Caco-2 (cell line): ENCODE results near the gene BCL7B. TPM values are rescaled to one million over a fixed set of nuclear protein-coding genes. Genes with fewer than 3 reads are reported as not detected.

Experiments used
- BruUV-seq: library from RNA; stranded (reverse); fragments of 400-500 nt; replicated peaks from 2 replicates; lab custom pipeline; 2021; lab: Mats Ljungman, UMichigan
- CTCF ChIA-PET: fragments of 300-600 bp; sonication (Branson Sonifier 250); formaldehyde crosslinking; loops from one replicate; lab custom pipeline; 2022; ENCODE audit warnings: antibody characterized with exemption; lab: Charles Lee
- POLR2A ChIA-PET: fragments of 300-600 bp; sonication (Branson Sonifier 250); formaldehyde crosslinking; loops from one replicate; lab custom pipeline; 2022; ENCODE audit warnings: antibody characterized with exemption; lab: Charles Lee
- DNase-seq, 2 experiments: peaks; one replicate each; pipeline versions ENCODE4 v3.0.0 to v3.0.0-alpha.2; 2020 to 2022
- H3K27me3 ChIP-seq: replicated peaks from 2 replicates; pipeline ENCODE4 v1.6.0; 2011; ENCODE audit warnings: low read length; ENCODE audit not compliant: control insufficient read depth, insufficient read depth
- H3K36me3 ChIP-seq: 2 replicates; pipeline ENCODE4 v1.5.1; 2011; ENCODE audit warnings: low read length; ENCODE audit not compliant: control insufficient read depth, insufficient read depth
- H3K4me1 ChIP-seq: fragments of 250-450 bp; sonication (Bioruptor Pico); 2 replicates; pipeline ENCODE4 v1.5.1; 2020; ENCODE audit warnings: mild to moderate bottlenecking
- H3K4me3 ChIP-seq: 2 replicates; pipeline ENCODE4 v1.5.1; 2011; ENCODE audit warnings: low read depth, mild to moderate bottlenecking, control low read depth, low read length
- H3K9me3 ChIP-seq: fragments of 250-450 bp; sonication (Bioruptor Pico); 2 replicates; pipeline ENCODE4 v1.5.1; 2020; ENCODE audit warnings: mild to moderate bottlenecking, moderate library complexity
- H3K27ac Mint-ChIP-seq: one replicate; pipeline ENCODE4 v1.8.0; 2022; ENCODE audit warnings: mixed read lengths; ENCODE audit not compliant: unreplicated experiment
- H3K27me3 Mint-ChIP-seq: one replicate; pipeline ENCODE4 v1.8.0; 2022; ENCODE audit warnings: mixed read lengths; ENCODE audit not compliant: insufficient read depth, unreplicated experiment
- H3K36me3 Mint-ChIP-seq: one replicate; pipeline ENCODE4 v1.8.0; 2022; ENCODE audit warnings: mild to moderate bottlenecking, mixed read lengths; ENCODE audit not compliant: insufficient read depth, unreplicated experiment
- H3K4me1 Mint-ChIP-seq: one replicate; pipeline ENCODE4 v1.8.0; 2022; ENCODE audit warnings: low read depth, mixed read lengths; ENCODE audit not compliant: unreplicated experiment
- H3K4me3 Mint-ChIP-seq: one replicate; pipeline ENCODE4 v1.8.0; 2022; ENCODE audit warnings: mild to moderate bottlenecking, moderate library complexity, mixed read lengths; ENCODE audit not compliant: unreplicated experiment
- H3K9me3 Mint-ChIP-seq: one replicate; pipeline ENCODE4 v1.8.0; 2022; ENCODE audit warnings: mixed read lengths; ENCODE audit not compliant: unreplicated experiment
- CTCF ChIP-seq, 2 experiments: fragments of 200-600 bp in 1 of 2; IDR thresholded peaks; 1 replicate in 1 of 2; 2 replicates in 1 of 2; pipeline versions ENCODE4 v1.5.1 to v1.8.0; 2011 to 2022; ENCODE audit warnings: antibody characterized with exemption in 1 of 2, control low read depth in 1 of 2, inconsistent platforms in 1 of 2, low read depth in 1 of 2, low read length in 1 of 2, mild to moderate bottlenecking in 1 of 2, moderate library complexity in 1 of 2; ENCODE audit not compliant: insufficient read depth in 1 of 2, severe bottlenecking in 1 of 2, unreplicated experiment in 1 of 2
- intact Hi-C: fragments of 100-400 bp; cut with micrococcal nuclease; formaldehyde crosslinking; loops from one replicate; pipeline ENCODE4 v1.10.0; 2022; ENCODE audit not compliant: unreplicated experiment
- total RNA-seq: library from RNA; stranded (reverse); gene quantifications from 2 replicates; pipeline ENCODE4 v1.2.3, GENCODE V29; 2022

Gene BCL7B
- total RNA-seq, 1 experiment from 2014 or later = 74.6 TPM

- Mint-ChIP-seq H3K9me3 (no peaks in the 10 kb centered on the region), H3K27ac (peak overlapping the region; percentile 56), H3K27me3 (peaks cover 4% of the 10 kb centered on the region), H3K4me1 (no peaks in the 10 kb centered on the region), H3K4me3 (no peak overlapping the region), H3K36me3 (peaks cover 10% of the 10 kb centered on the region)
- no TSS peak for BruUV-seq
- no peak for DNase-seq
- TF ChIP-seq CTCF (IDR thresholded peaks at IDR 0.05; ENCODE audit: insufficient read depth in 1 of 2, low read depth in 1 of 2, low read length in 1 of 2, severe bottlenecking in 1 of 2, unreplicated experiment in 1 of 2) = no peak
- H3K4me1 ChIP-seq = no peaks in the 10 kb centered on the region
- CTCF ChIA-PET = no interaction called here
- no peak overlapping the region for H3K4me3 ChIP-seq
- H3K27me3 ChIP-seq = no peaks in the 10 kb centered on the region
- no peaks in the 10 kb centered on the region for H3K36me3 ChIP-seq
- intact Hi-C loops = no loop called here
- no peaks in the 10 kb centered on the region for H3K9me3 ChIP-seq
- POLR2A ChIA-PET = no interaction called here
These were observed 45.5 kb upstream of the BCL7B start for GRCh38 chr7:73602721-73603651.

- peaks cover 6% of the 10 kb centered on the region for H3K36me3 Mint-ChIP-seq
- Histone ChIP-seq H3K4me3 (no peak overlapping the region), H3K27me3 (no peaks in the 10 kb centered on the region), H3K9me3 (no peaks in the 10 kb centered on the region), H3K4me1 (no peaks in the 10 kb centered on the region), H3K36me3 (no peaks in the 10 kb centered on the region)
- intact Hi-C loops = no loop called here
- ChIA-PET CTCF (no interaction called here), POLR2A (interaction anchor here (0.6 kb wide), 1 partner anchor 119 kb away, joined by 3 read pairs; no protein-coding TSS in a partner anchor)
- no peak overlapping the region for H3K4me3 Mint-ChIP-seq
- no peak overlapping the region for H3K27ac Mint-ChIP-seq
- no TSS peak for BruUV-seq
- H3K27me3 Mint-ChIP-seq = peaks cover 6% of the 10 kb centered on the region
- no peak for DNase-seq
- H3K9me3 Mint-ChIP-seq = no peaks in the 10 kb centered on the region
- H3K4me1 Mint-ChIP-seq = no peaks in the 10 kb centered on the region
- TF ChIP-seq CTCF (IDR thresholded peaks at IDR 0.05; ENCODE audit: insufficient read depth in 1 of 2, low read depth in 1 of 2, low read length in 1 of 2, severe bottlenecking in 1 of 2, unreplicated experiment in 1 of 2) = no peak
These were observed 42.4 kb upstream of the BCL7B start for GRCh38 chr7:73599916-73600315.

- no peaks in the 10 kb centered on the region for H3K9me3 ChIP-seq
- POLR2A ChIA-PET = interaction anchor here (0.6 kb wide), 1 partner anchor 120 kb away, joined by 3 read pairs; no protein-coding TSS in a partner anchor
- CTCF ChIA-PET = no interaction called here
- BruUV-seq = no TSS peak
- no peaks in the 10 kb centered on the region for H3K27me3 ChIP-seq
- DNase-seq = no peak
- TF ChIP-seq CTCF (IDR thresholded peaks at IDR 0.05; ENCODE audit: insufficient read depth in 1 of 2, low read depth in 1 of 2, low read length in 1 of 2, severe bottlenecking in 1 of 2, unreplicated experiment in 1 of 2) = no peak
- no peak overlapping the region for H3K27ac Mint-ChIP-seq
- intact Hi-C loops = no loop called here
- H3K36me3 ChIP-seq = no peaks in the 10 kb centered on the region
- no peaks in the 10 kb centered on the region for H3K9me3 Mint-ChIP-seq
- H3K4me3 Mint-ChIP-seq = no peak overlapping the region
- H3K4me1 ChIP-seq = no peaks in the 10 kb centered on the region
- peaks cover 6% of the 10 kb centered on the region for H3K27me3 Mint-ChIP-seq
- no peaks in the 10 kb centered on the region for H3K4me1 Mint-ChIP-seq
- H3K36me3 Mint-ChIP-seq = peaks cover 6% of the 10 kb centered on the region
- no peak overlapping the region for H3K4me3 ChIP-seq
These were observed 41.8 kb upstream of the BCL7B start for GRCh38 chr7:73599151-73599882.
